Stimulated activated memory B cell treated with anti-CD40 and anti-IgM and Interleukin-4, amounts not matched to agents 10 μg/mL and 1 μg/mL and 100 μg/mL, for 72 hours (primary cell): ENCODE data around the gene KIRREL3.

Experiments used
- ATAC-seq: fragments of 150-1000 bp; cut with Tn5 transposase; 2 replicates; pipeline ENCODE4 v1.10.0; 2021
- H3K27ac Mint-ChIP-seq: one replicate; pipeline ENCODE4 v1.8.0; 2022; ENCODE audit warnings: mild to moderate bottlenecking, mixed read lengths
- H3K27me3 Mint-ChIP-seq: one replicate; pipeline ENCODE4 v1.8.0; 2022; ENCODE audit warnings: mixed read lengths
- H3K36me3 Mint-ChIP-seq: one replicate; pipeline ENCODE4 v1.8.0; 2022; ENCODE audit warnings: mixed read lengths
- H3K4me1 Mint-ChIP-seq: one replicate; pipeline ENCODE4 v1.8.0; 2022; ENCODE audit warnings: mixed read lengths
- H3K4me3 Mint-ChIP-seq: one replicate; pipeline ENCODE4 v1.8.0; 2022; ENCODE audit warnings: mild to moderate bottlenecking, moderate library complexity, mixed read lengths
- H3K9me3 Mint-ChIP-seq: one replicate; pipeline ENCODE4 v1.8.0; 2022; ENCODE audit warnings: mixed read lengths

Gene KIRREL3

GRCh38 chr11:126502159-126502558 is 498.4 kb downstream of the KIRREL3 start:
- no peak overlapping the region for H3K4me3 Mint-ChIP-seq
- no peak for ATAC-seq
- no peaks in the 10 kb centered on the region for H3K36me3 Mint-ChIP-seq
- H3K27ac Mint-ChIP-seq: no peak overlapping the region
- peaks cover 5% of the 10 kb centered on the region for H3K4me1 Mint-ChIP-seq
- H3K27me3 Mint-ChIP-seq: peaks cover 37% of the 10 kb centered on the region
- peaks cover 11% of the 10 kb centered on the region for H3K9me3 Mint-ChIP-seq

GRCh38 chr11:126501641-126502040 is 498.9 kb downstream of the KIRREL3 start:
- peaks cover 42% of the 10 kb centered on the region for H3K27me3 Mint-ChIP-seq

GRCh38 chr11:126500981-126501380 is 499.6 kb downstream of the KIRREL3 start:
- H3K9me3 Mint-ChIP-seq: peaks cover 8% of the 10 kb centered on the region
- no peak for ATAC-seq
- H3K27ac Mint-ChIP-seq: no peak overlapping the region
- H3K4me1 Mint-ChIP-seq: peaks cover 5% of the 10 kb centered on the region
- H3K27me3 Mint-ChIP-seq: peaks cover 46% of the 10 kb centered on the region
- no peaks in the 10 kb centered on the region for H3K36me3 Mint-ChIP-seq
- no peak overlapping the region for H3K4me3 Mint-ChIP-seq

More at GRCh38 chr11:126501641-126502040, 498.9 kb downstream of the KIRREL3 start:
- Mint-ChIP-seq H3K4me1 (peaks cover 5% of the 10 kb centered on the region), H3K36me3 (no peaks in the 10 kb centered on the region), H3K9me3 (peaks cover 8% of the 10 kb centered on the region), H3K4me3 (no peak overlapping the region), H3K27ac (no peak overlapping the region)
- ATAC-seq: no peak

- peaks cover 40% of the 10 kb centered on the region for H3K27me3 Mint-ChIP-seq
- H3K4me1 Mint-ChIP-seq: peaks cover 5% of the 10 kb centered on the region
- no peak overlapping the region for H3K27ac Mint-ChIP-seq
- H3K4me3 Mint-ChIP-seq: no peak overlapping the region
- H3K36me3 Mint-ChIP-seq: no peaks in the 10 kb centered on the region
- no peak for ATAC-seq
- peaks cover 5% of the 10 kb centered on the region for H3K9me3 Mint-ChIP-seq
Measured at GRCh38 chr11:126499131-126499752, 501.3 kb downstream of the KIRREL3 start.

- Mint-ChIP-seq H3K4me3 (no peak overlapping the region), H3K36me3 (no peaks in the 10 kb centered on the region), H3K27me3 (peaks cover 30% of the 10 kb centered on the region), H3K4me1 (peaks cover 5% of the 10 kb centered on the region), H3K27ac (no peak overlapping the region), H3K9me3 (no peaks in the 10 kb centered on the region)
- no peak for ATAC-seq
Measured at GRCh38 chr11:126498281-126498680, 502.3 kb downstream of the KIRREL3 start.

GRCh38 chr11:126497581-126498122 is 502.9 kb downstream of the KIRREL3 start:
- H3K4me3 Mint-ChIP-seq: no peak overlapping the region
- peaks cover 5% of the 10 kb centered on the region for H3K4me1 Mint-ChIP-seq
- peaks cover 34% of the 10 kb centered on the region for H3K27me3 Mint-ChIP-seq
- no peaks in the 10 kb centered on the region for H3K36me3 Mint-ChIP-seq
- ATAC-seq: no peak
- H3K27ac Mint-ChIP-seq: no peak overlapping the region
- H3K9me3 Mint-ChIP-seq: no peaks in the 10 kb centered on the region

- Mint-ChIP-seq H3K9me3 (no peaks in the 10 kb centered on the region), H3K4me3 (no peak overlapping the region), H3K27me3 (peaks cover 32% of the 10 kb centered on the region), H3K27ac (no peak overlapping the region), H3K4me1 (peaks cover 5% of the 10 kb centered on the region), H3K36me3 (no peaks in the 10 kb centered on the region)
- no peak for ATAC-seq
Measured at GRCh38 chr11:126496576-126497337, 503.8 kb downstream of the KIRREL3 start.

- Mint-ChIP-seq H3K27me3 (peaks cover 21% of the 10 kb centered on the region), H3K9me3 (no peaks in the 10 kb centered on the region), H3K4me1 (peaks cover 5% of the 10 kb centered on the region), H3K27ac (no peak overlapping the region), H3K36me3 (no peaks in the 10 kb centered on the region), H3K4me3 (no peak overlapping the region)
- no peak for ATAC-seq
Measured at GRCh38 chr11:126495281-126496220, 505.0 kb downstream of the KIRREL3 start.

- Mint-ChIP-seq H3K9me3 (no peaks in the 10 kb centered on the region), H3K4me3 (no peak overlapping the region), H3K4me1 (peaks cover 5% of the 10 kb centered on the region), H3K27ac (no peak overlapping the region), H3K36me3 (no peaks in the 10 kb centered on the region), H3K27me3 (peaks cover 23% of the 10 kb centered on the region)
- peak; percentile 12 for ATAC-seq
Measured at GRCh38 chr11:126494831-126495230, 505.7 kb downstream of the KIRREL3 start.

- H3K4me3 Mint-ChIP-seq: no peak overlapping the region
- H3K9me3 Mint-ChIP-seq: no peaks in the 10 kb centered on the region
- H3K27me3 Mint-ChIP-seq: peaks cover 34% of the 10 kb centered on the region
- H3K27ac Mint-ChIP-seq: no peak overlapping the region
- ATAC-seq: no peak
- no peaks in the 10 kb centered on the region for H3K4me1 Mint-ChIP-seq
- H3K36me3 Mint-ChIP-seq: no peaks in the 10 kb centered on the region
Measured at GRCh38 chr11:126492331-126493082, 508.1 kb downstream of the KIRREL3 start.

- no peak overlapping the region for H3K27ac Mint-ChIP-seq
- no peak for ATAC-seq
- no peaks in the 10 kb centered on the region for H3K36me3 Mint-ChIP-seq
- peaks cover 22% of the 10 kb centered on the region for H3K27me3 Mint-ChIP-seq
- H3K4me1 Mint-ChIP-seq: no peaks in the 10 kb centered on the region
- H3K9me3 Mint-ChIP-seq: no peaks in the 10 kb centered on the region
- H3K4me3 Mint-ChIP-seq: no peak overlapping the region
Measured at GRCh38 chr11:126491092-126491491, 509.5 kb downstream of the KIRREL3 start.

- no peak overlapping the region for H3K4me3 Mint-ChIP-seq
- H3K4me1 Mint-ChIP-seq: peaks cover 5% of the 10 kb centered on the region
- H3K9me3 Mint-ChIP-seq: no peaks in the 10 kb centered on the region
- ATAC-seq: no peak
- no peak overlapping the region for H3K27ac Mint-ChIP-seq
- peaks cover 22% of the 10 kb centered on the region for H3K27me3 Mint-ChIP-seq
- H3K36me3 Mint-ChIP-seq: no peaks in the 10 kb centered on the region
Measured at GRCh38 chr11:126489836-126490660, 510.5 kb downstream of the KIRREL3 start.

- Mint-ChIP-seq H3K27me3 (peaks cover 22% of the 10 kb centered on the region), H3K4me1 (peaks cover 10% of the 10 kb centered on the region), H3K27ac (no peak overlapping the region), H3K9me3 (no peaks in the 10 kb centered on the region), H3K36me3 (no peaks in the 10 kb centered on the region), H3K4me3 (no peak overlapping the region)
- no peak for ATAC-seq
Measured at GRCh38 chr11:126488591-126489370, 511.8 kb downstream of the KIRREL3 start.
